Esophagus squamous epithelium (tissue), 4 donors: ENCODE measurements around the gene TMEM271.

Source experiments
- CTCF ChIP-seq, 6 experiments: fragments of 450-650 bp in 4 of 6; fragments of 200-600 bp in 2 of 6; sonication (generic) in 2 of 6; IDR thresholded peaks; one replicate each; pipeline ENCODE4 v1.5.1; 2016 to 2019; ENCODE audit warnings: antibody characterized with exemption in 6 of 6, mild to moderate bottlenecking in 4 of 6, moderate library complexity in 4 of 6
- POLR2A ChIP-seq, 4 donors: fragments of 450-650 bp; IDR thresholded peaks; one replicate each; pipeline ENCODE4 v1.6.1; 2017; ENCODE audit warnings: antibody characterized with exemption in 4 of 4, mild to moderate bottlenecking in 4 of 4, moderate library complexity in 3 of 4

GRCh38 chr4:574346-575161 is 1.5 kb downstream of the TMEM271 start:
- TF ChIP-seq CTCF (IDR thresholded peaks at IDR 0.05), result no peak
- no peak for TF ChIP-seq POLR2A (IDR thresholded peaks at IDR 0.05)
